Stimulated activated CD4-positive, alpha-beta T cell treated with anti-CD3 and anti-CD28 coated beads, Interleukin-15, amount 100 ng/mL, for 24 hours (primary cell): ENCODE results near the gene NSMF.
A peak's percentile ranks its signal among the peaks of the same experiment; 100 is the strongest.
"Not testable (repeated sequence)": the region's sequence is repeated elsewhere in the genome, so short reads cannot be mapped to it uniquely, and the experiment has no call there.

Experiments
- DNase-seq: peaks from one replicate; pipeline ENCODE4 v3.0.0-alpha.2; 2020

The NSMF gene

GRCh38 chr9:137428841-137429545 lies 30.1 kb downstream of the NSMF start:
- no peak for DNase-seq

GRCh38 chr9:137428311-137428630 lies 30.9 kb downstream of the NSMF start:
- DNase-seq = no peak

- no peak for DNase-seq
These were observed 31.5 kb downstream of the NSMF start for GRCh38 chr9:137427454-137428310.

DNA sequence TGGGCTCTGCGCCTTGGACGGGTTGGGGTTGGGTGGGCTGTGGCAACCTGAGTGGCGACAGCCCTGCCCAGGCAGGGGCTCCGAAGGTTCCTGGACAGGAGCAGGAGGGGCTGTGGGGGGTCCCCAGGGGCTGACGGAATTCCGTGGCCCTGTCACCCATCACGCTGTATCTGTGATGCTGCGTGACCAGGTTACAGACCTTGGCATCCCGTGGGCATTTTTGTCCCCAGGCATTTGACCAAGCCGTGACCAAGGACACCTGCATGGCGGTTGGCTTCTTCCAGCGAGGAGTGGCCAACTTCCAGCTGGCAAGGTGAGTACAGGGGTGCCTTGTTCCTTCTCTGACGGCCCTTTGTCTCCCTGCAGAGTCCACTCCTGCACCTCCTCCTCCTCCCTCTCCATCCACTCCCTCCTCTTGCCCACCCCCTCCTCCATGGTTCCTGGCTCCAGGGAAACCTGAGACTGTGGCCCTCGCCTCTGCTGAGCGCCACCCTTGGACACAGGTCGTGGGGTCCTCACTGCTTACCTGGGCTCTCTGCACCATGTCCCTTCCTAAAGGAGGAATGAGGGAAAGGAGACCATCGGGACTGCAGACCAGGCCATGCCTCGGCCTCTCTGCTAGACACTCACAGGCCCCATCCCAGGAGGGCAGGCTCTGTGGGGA lies 33.0 kb downstream of the NSMF start:
- DNase-seq = no peak

GRCh38 chr9:137423514-137424291 lies 35.4 kb downstream of the NSMF start:
- no peak for DNase-seq

GRCh38 chr9:137422604-137423513 lies 36.3 kb downstream of the NSMF start, which contains the start of the genes EXD3 and NOXA1:
TSS of gene EXD3 (minus strand) at chr9:137423162. CDS start at chr9:137395357, 27,805 bp downstream.
TSS of gene NOXA1 (plus strand) at chr9:137423393. CDS start at chr9:137423530, 137 bp downstream.
- DNase-seq = peak; percentile 96

DNA sequence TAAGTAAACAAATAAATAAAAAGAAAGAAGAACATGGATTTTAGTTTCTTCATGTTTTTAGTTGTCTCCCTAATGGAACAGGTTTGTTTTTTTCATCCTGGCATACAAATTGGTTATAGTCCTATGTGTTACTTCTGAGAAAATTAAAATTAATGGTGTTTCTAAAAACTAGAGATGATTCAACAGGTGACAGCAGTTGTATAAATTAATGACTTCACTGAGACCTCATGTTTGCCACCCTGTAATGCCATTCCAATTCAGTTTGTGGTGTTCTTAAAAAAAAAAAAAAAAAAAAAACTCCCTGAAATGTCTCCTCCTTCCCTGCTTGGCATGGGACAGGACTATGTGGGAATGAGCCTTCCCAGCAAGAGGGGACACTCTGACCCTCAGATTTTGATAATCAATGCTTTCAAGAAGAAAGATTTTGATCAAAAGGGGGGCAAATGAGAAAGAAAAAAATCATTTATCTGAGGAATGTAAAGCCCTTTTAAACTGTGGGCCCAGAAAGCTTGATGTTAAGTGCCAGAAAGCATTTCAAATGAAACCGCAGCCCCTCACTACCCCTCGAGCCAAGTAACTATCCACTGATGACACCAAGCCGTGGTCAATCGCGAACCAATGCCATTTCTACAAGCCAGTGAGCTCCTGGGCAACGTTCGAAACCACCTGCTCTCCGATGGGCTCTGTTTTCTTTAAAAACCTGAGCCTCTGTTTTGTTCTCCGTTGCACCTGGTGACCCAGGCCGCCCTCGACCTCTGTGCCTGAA lies 37.1 kb downstream of the NSMF start:
- no peak for DNase-seq

DNA sequence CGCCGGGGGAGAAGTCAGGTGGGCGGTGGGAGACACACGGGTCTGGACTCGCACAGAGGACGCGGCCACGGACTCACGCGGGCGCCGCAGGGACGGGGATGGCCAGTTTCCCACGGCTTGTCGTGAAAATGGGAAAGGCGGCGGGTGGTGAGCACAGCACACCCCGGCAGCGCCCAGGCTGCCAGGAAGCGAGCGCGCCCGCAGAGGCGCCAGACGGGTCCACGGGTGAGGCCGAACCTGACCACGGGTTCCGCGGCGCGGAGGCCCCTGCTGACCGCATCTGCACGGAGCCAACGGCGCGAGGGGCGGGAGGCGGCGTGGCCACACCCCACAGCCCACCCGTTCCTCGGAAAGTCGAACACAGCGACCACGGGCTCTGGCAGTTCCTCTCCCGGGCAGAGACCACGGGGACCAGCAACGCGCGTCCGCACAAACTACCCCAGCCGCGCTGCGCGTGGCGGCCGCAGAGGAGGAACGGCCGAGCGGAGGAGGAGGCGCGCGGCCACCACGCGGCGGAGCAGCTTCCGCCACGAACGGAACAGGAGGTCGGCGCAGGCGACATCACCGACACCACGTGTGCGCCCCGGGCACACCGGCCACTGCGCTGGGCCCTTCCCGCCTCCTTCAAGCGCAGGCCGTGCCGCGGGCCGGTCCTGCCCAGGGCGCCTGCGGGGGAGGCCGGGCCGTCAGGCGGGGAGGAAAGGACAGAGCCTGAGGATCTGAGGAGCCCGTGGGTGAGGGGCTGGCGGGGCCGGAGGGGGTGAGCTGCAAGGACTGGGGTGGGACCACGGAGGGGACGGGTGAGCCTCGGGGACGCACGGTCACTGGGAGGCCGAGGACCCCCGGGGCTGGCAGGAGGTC lies 41.7 kb downstream of the NSMF start:
- DNase-seq = no peak

DNA sequence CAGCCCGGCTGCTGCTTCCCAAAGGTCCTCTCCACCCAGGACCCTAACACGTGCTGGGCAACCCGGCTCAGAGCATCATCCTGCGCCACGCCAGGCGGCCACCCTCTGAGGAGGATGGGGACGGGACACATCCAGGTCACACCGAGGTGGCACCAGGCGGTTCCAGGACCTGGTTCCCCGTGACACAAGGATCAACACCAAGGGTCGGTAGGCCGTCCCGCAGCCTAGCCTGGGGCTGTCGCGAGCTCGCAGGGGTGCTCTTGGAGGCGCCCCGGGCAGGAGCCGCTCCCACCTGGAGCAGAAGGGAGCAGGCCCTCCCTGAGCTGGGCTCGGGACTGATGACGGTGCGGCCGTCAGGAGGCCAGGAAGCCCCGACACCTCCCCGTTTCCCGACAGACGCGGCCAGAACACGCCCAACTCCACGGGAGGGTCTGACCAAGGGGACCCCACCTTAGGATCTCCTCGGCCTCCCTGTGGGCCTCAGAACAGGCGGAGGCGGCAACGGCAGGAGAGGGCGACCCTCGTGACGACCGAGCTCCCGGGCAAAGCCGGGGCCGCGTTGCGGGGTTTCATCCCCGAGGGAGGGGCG lies 42.5 kb downstream of the NSMF start:
- DNase-seq = no peak

DNA sequence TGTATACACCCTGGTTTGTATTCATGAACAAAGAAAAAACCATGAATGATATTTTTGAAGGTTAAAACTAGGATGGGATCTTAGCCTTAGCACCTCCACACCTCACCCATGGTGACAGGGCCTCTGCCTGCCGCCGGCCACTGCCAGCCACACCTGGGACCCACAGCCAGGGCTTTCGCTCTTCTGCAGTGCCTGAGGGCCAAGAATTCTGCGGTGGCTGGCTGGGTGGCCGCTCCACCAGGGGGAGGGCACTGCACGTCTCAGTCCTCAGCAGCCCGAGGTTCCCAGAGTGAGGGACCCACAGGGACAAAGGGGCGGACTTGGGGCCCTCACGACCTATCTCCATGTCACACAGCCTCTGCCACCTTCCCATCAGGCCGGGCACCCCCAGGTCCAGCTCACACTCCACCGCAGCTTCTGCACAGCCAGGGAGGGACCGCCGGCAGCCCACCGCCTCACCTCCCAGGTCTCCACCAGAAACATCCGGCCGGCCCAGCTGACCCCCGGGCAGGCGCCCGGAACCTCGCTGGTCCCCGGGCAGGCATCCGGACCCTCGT lies 43.0 kb downstream of the NSMF start:
- no peak for DNase-seq

- no peak for DNase-seq
These were observed 43.7 kb downstream of the NSMF start for GRCh38 chr9:137415451-137415850.

DNA sequence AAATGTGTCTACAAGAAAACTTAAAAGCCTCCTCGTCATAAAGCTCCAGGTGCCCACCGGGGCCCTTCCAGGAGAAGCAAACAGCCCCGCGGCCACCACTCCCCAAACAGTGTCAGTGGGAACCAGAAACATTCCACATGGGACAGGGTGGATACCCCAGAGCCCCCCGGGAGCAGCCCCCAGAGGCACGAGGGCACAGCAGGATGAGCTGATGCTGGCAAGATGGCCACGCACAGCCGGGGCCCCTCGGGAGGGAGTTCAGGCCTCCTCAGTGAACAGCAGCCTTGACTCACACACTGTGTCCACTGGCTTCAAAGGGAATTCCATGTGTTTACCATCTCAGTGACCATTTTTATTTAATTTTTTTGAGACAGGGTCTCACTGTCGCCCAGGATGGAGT lies 46.7 kb downstream of the NSMF start:
- DNase-seq = no peak

DNA sequence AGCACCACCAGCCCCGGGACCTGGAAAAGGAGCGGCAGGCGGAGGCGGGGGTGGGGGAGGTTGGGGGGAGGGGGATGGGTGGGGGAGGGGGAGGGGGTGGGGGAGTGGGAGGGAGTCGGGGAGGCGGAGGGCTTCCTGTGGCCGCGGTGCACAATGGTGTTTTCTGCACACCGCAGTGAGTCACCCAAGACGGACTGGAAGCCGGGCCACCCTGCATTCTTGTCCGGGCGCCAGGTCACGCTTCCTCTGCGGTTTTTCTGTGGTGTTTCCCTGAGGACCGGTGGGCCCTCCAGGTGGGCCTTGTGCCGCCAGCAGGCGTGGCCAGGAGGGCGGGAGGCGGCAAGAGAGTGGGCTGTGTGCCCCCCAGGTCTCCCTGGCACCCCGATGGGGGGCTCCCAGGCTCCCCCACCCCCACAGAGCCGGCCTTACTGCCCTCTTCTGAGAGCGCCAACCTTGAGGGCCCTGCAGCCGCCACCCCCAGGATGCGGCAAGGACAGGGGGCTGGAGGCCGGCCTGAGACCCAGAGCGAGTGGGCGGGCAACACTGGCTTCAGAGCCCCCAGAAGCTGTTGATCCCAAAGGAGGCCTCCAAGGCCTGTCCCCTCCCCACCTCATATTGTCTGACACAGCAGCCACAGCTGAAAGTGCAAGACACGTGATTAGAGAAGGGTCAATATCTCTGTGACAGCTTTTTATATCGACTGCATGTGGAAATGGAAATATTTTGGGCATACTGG lies 47.3 kb downstream of the NSMF start:
- DNase-seq = peak; percentile 67

GRCh38 chr9:137411260-137411644 lies 47.9 kb downstream of the NSMF start:
- DNase-seq = no peak

GRCh38 chr9:137410891-137411249 lies 48.3 kb downstream of the NSMF start:
- DNase-seq = no peak

DNA sequence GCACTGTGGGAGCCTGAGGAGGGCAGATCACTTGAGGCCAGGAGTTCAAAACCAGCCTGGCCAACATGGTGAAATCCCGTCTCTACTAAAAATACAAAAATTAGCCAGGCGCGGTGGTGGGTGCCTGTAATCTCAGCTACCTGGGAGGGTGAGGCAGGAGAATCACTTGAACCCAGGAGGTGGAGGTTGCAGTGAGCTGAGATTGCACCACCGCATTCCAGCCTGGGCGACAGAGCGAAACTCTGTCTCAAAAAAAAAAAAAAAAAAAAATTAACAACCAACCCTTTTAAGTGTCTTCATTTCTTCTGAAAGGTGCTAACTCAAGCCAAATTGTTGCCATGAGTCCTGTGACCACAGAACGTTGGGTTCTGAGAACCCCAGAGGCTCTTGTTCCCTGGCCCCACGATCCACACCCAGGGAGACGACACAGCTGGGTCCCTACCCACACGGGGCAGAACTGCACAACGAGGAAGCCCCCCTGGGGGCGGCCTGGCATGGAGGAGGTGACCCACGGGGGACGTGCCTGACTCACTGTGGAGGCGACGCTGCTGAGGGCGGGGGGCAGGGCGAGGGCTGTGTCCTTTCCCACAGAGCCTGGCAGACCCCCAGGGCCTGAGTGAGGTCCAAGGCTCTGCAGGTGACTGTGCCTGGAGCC lies 48.8 kb downstream of the NSMF start:
- not testable (repeated sequence) for DNase-seq

DNA sequence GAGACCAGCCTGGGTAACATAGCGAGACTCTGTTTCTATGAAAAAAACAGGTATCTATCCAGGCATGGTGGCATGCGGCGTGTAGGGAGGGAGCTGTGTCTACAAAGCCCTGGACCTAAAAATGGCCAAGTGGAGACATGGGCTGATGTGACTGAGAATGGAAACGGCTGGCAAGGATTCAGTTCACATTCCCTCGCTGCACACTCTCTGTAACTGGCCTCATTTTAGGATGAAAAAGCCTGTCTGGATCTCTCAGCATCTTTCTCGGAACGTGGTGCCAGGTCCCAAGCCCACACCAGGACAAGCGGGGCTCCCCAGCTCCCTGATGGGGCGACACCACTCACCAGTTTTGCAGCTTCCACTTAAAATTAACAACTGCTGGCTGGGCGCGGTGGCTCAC lies 49.6 kb downstream of the NSMF start:
- no peak for DNase-seq
